ENCODE measurements around the gene ADGRE3.

DNA sequence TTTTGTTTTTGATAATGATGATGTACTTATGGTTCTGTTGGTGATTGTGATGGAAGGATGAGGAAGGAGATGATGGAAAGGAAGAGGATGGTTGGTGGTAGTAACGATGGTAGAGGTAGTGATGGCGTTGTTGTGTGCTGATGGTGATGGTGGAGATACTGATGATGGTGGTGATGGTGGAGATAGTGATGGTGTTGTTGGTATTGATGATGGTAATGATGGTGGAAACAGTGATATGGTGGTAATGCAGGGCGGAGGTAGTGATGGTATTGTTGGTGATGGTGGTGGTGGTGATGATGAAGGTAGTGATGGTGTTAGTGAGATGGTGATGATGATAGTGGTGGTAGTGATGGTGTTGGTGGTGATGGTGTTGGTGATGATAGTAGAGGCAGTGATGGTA lies 79.1 kb downstream of the ADGRE3 start:
- TF ChIP-seq, protein P1, sequence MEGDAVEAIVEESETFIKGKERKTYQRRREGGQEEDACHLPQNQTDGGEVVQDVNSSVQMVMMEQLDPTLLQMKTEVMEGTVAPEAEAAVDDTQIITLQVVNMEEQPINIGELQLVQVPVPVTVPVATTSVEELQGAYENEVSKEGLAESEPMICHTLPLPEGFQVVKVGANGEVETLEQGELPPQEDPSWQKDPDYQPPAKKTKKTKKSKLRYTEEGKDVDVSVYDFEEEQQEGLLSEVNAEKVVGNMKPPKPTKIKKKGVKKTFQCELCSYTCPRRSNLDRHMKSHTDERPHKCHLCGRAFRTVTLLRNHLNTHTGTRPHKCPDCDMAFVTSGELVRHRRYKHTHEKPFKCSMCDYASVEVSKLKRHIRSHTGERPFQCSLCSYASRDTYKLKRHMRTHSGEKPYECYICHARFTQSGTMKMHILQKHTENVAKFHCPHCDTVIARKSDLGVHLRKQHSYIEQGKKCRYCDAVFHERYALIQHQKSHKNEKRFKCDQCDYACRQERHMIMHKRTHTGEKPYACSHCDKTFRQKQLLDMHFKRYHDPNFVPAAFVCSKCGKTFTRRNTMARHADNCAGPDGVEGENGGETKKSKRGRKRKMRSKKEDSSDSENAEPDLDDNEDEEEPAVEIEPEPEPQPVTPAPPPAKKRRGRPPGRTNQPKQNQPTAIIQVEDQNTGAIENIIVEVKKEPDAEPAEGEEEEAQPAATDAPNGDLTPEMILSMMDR (conservative IDR thresholded peaks at IDR 0.05; ENCODE audit: low read depth, low read length) = no peak
- TF ChIP-seq SMC3 (IDR thresholded peaks at IDR 0.05; ENCODE audit: low read depth, low read length) (no peak), MAZ (IDR thresholded peaks at IDR 0.05; ENCODE audit: borderline replicate concordance, low read depth, low read length) (no peak), CHD1 (IDR thresholded peaks at IDR 0.05; ENCODE audit: low read depth, low read length) (no peak)
- TF ChIP-seq, protein P2, sequence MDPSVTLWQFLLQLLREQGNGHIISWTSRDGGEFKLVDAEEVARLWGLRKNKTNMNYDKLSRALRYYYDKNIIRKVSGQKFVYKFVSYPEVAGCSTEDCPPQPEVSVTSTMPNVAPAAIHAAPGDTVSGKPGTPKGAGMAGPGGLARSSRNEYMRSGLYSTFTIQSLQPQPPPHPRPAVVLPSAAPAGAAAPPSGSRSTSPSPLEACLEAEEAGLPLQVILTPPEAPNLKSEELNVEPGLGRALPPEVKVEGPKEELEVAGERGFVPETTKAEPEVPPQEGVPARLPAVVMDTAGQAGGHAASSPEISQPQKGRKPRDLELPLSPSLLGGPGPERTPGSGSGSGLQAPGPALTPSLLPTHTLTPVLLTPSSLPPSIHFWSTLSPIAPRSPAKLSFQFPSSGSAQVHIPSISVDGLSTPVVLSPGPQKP (IDR thresholded peaks at IDR 0.05; ENCODE audit: borderline replicate concordance, low read depth, low read length) = no peak
